ENCODE results near the gene NHLRC3. TPM values are rescaled to one million over a fixed set of nuclear protein-coding genes. Genes with fewer than 3 reads are reported as not detected.
A peak's percentile ranks its signal among the peaks of the same experiment; 100 is the strongest.

The NHLRC3 gene
- total and polyA plus RNA-seq, 9 of the 15 experiments (the other 6 are each of a cell fraction or from before 2014, with no cell fraction given), result 5.5 to 15.3 (median 9.0) TPM

DNA sequence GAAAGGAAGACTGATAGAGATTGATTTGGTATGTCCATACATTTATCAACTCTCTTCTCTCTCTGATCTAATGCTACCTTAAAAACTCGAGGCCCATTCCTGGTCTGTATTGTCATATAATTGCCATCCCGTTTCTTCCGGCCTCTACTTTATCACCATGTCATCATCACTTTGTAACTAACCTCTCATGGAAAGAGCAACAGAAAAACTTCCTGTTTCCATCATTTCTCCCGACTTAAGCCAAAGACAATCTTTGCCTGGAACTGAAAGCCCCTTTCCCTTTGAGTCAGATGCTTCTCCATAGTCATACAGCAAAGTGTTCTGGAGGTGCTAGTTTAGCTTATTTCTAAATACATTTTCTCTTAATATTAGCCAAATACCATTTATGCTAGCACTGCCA is 44.9 kb upstream of the NHLRC3 start:
- H2AFZ ChIP-seq (ENCODE audit: low read depth, low read length), result peak overlapping the region; percentile 70
- FAIRE-seq (no peak), ATAC-seq (no peak), DNase-seq (ENCODE audit: extremely low read depth in 1 of 4, low spot score in 3 of 4) (no peak)
- H3K9me3 ChIP-seq (replicated peaks; ENCODE audit: control insufficient read depth, insufficient read depth, low read depth, low read length), result no peaks in the 10 kb centered on the region
- no peak overlapping the region for H3K27ac ChIP-seq (ENCODE audit: extremely low read depth, low read depth, low read length)
- H3K27me3 ChIP-seq (ENCODE audit: control insufficient read depth in 2 of 2, insufficient read depth in 2 of 2, low read length in 2 of 2), result no peaks in the 10 kb centered on the region
- TF ChIP-seq USF1 (CRISPR knock-in tag; IDR thresholded peaks at IDR 0.05), result no peak
- TF ChIP-seq, protein P1, sequence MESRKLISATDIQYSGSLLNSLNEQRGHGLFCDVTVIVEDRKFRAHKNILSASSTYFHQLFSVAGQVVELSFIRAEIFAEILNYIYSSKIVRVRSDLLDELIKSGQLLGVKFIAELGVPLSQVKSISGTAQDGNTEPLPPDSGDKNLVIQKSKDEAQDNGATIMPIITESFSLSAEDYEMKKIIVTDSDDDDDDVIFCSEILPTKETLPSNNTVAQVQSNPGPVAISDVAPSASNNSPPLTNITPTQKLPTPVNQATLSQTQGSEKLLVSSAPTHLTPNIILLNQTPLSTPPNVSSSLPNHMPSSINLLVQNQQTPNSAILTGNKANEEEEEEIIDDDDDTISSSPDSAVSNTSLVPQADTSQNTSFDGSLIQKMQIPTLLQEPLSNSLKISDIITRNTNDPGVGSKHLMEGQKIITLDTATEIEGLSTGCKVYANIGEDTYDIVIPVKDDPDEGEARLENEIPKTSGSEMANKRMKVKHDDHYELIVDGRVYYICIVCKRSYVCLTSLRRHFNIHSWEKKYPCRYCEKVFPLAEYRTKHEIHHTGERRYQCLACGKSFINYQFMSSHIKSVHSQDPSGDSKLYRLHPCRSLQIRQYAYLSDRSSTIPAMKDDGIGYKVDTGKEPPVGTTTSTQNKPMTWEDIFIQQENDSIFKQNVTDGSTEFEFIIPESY (CRISPR knock-in tag; IDR thresholded peaks at IDR 0.05), result no peak
- H3K36me3 ChIP-seq (ENCODE audit: control insufficient read depth, insufficient read depth, low read length), result no peaks in the 10 kb centered on the region
- ChIA-PET POLR2A (no interaction called here), CTCF (ENCODE audit: low intra/inter-chr PET ratio) (no interaction called here)
- no peak overlapping the region for H3K4me3 ChIP-seq
- intact Hi-C loops (cut with micrococcal nuclease), result no loop called here
- in situ Hi-C loops (cut with MboI), result loop anchor here (25.0 kb wide), 1 partner anchor 1694 kb away; no protein-coding TSS in a partner anchor
- H3K9me1 ChIP-seq (ENCODE audit: control insufficient read depth, insufficient read depth, low read length), result no peaks in the 10 kb centered on the region
- no TSS peak for BruUV-seq (replicated peaks)
- H4K20me1 ChIP-seq (replicated peaks; ENCODE audit: control insufficient read depth, insufficient read depth, low read length), result no peaks in the 10 kb centered on the region
- H3K79me2 ChIP-seq (ENCODE audit: control insufficient read depth, insufficient read depth, low read length), result no peaks in the 10 kb centered on the region
- no peak overlapping the region for H3K4me2 ChIP-seq (ENCODE audit: insufficient read depth, low read length)
- no peak overlapping the region for H3K9ac ChIP-seq (ENCODE audit: insufficient read depth in 1 of 2, low read depth in 2 of 2, low read length in 2 of 2)
- peaks cover 0 to 10% of the 10 kb centered on the region in 2 experiments; a peak in 3 of 5 replicates for H3K4me1 ChIP-seq (replicated peaks in 1 of 2; ENCODE audit: control insufficient read depth in 2 of 2, insufficient read depth in 2 of 2, low read length in 2 of 2)
- WGBS (ENCODE audit: insufficient coverage, low coverage, missing lambda C conversion rate), result 20% methylated on average over 4 of the region's 4 CpGs
